ENCODE results near the gene RAP2B.

- no peak for TF ChIP-seq CTCF (conservative IDR thresholded peaks at IDR 0.05 in 1 of 2, IDR thresholded peaks at IDR 0.05 in 1 of 2; ENCODE audit: low read depth in 1 of 2, low read length in 2 of 2)
- no peak for TF ChIP-seq EZH2 (IDR thresholded peaks at IDR 0.05; ENCODE audit: low read length, missing control alignments)
These were observed 7.9 kb downstream of the RAP2B start for GRCh38 chr3:153169793-153170383.
